ENCODE measurements around the gene SUV39H1. TPM values are rescaled to one million over a fixed set of nuclear protein-coding genes. Genes with fewer than 3 reads are reported as not detected.
"Not testable (repeated sequence)": the region's sequence is repeated elsewhere in the genome, so short reads cannot be mapped to it uniquely, and the experiment has no call there.

The SUV39H1 gene, protein sequence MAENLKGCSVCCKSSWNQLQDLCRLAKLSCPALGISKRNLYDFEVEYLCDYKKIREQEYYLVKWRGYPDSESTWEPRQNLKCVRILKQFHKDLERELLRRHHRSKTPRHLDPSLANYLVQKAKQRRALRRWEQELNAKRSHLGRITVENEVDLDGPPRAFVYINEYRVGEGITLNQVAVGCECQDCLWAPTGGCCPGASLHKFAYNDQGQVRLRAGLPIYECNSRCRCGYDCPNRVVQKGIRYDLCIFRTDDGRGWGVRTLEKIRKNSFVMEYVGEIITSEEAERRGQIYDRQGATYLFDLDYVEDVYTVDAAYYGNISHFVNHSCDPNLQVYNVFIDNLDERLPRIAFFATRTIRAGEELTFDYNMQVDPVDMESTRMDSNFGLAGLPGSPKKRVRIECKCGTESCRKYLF
- 5.1 and 8.5 TPM in 2 replicates for total RNA-seq (ENCODE audit: low replicate concordance)

DNA sequence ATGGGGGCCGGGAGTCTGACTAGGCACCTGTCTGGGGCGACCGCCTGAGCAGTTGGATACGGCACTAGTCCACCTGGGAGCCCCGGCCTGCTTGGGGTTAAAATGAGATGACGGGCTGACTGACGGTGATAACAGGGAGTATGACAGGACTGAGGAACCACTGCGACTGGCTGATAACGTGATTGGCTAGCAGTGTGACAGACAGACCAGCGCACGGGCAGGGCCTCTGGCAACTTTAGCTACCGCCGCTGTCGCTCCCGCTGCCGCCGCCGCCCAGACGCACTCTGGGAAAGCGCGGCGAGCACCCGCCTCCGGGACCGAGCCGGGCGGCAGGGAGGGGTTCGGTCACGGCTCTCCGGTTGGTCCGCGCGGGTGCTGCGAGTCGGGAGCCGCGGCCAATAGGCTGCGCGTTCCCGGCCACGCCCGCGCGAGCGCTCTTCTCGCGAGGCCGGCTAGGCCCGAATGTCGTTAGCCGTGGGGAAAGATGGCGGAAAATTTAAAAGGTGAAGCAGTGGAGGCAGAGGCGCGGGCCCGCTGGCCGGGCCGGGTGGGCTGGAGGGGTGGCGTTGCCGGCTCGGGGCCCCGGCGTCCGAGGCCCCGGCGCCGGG lies at the start of gene SUV39H1:
SUV39H1 (plus strand) TSS at position 434 of the 608 bp plus-strand sequence; CDS start at position 485, 51 bp downstream.
- peak; percentile 82 for DNase-seq (ENCODE audit: low read depth)
- TF ChIP-seq, protein P1, sequence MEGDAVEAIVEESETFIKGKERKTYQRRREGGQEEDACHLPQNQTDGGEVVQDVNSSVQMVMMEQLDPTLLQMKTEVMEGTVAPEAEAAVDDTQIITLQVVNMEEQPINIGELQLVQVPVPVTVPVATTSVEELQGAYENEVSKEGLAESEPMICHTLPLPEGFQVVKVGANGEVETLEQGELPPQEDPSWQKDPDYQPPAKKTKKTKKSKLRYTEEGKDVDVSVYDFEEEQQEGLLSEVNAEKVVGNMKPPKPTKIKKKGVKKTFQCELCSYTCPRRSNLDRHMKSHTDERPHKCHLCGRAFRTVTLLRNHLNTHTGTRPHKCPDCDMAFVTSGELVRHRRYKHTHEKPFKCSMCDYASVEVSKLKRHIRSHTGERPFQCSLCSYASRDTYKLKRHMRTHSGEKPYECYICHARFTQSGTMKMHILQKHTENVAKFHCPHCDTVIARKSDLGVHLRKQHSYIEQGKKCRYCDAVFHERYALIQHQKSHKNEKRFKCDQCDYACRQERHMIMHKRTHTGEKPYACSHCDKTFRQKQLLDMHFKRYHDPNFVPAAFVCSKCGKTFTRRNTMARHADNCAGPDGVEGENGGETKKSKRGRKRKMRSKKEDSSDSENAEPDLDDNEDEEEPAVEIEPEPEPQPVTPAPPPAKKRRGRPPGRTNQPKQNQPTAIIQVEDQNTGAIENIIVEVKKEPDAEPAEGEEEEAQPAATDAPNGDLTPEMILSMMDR (IDR thresholded peaks at IDR 0.05; ENCODE audit: insufficient read depth, low read length) = no peak
- peak within 1 kb of the TSS; percentile 72 for H3K4me3 ChIP-seq (ENCODE audit: low read depth, low read length)

DNA sequence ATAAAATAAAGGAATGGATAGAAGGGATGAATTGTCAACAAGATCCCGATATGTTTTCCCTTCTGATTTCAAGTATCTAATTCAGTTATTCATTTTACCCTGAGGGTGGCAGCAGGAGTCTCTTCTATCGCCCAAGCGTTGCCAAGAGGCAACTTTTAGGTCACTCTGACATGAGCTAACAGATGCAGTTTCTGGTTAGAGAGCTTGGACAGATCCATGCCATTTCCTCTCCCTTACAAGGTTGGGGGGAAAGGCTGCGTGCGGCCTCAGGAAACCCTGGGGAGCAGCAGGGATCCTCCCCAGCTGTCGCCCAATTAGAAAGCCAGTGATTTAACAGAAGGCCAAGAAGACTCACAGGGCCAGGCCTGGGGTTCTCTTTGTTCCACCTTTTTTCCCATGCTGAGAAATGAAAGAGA lies 48.2 kb upstream of the SUV39H1 start:
- TF ChIP-seq, protein P1 (IDR thresholded peaks at IDR 0.05; ENCODE audit: insufficient read depth, low read length) = peak; percentile 34
- no peak overlapping the region for H3K4me3 ChIP-seq (ENCODE audit: low read depth, low read length)
- peak; percentile 68 for DNase-seq (ENCODE audit: low read depth)

DNA sequence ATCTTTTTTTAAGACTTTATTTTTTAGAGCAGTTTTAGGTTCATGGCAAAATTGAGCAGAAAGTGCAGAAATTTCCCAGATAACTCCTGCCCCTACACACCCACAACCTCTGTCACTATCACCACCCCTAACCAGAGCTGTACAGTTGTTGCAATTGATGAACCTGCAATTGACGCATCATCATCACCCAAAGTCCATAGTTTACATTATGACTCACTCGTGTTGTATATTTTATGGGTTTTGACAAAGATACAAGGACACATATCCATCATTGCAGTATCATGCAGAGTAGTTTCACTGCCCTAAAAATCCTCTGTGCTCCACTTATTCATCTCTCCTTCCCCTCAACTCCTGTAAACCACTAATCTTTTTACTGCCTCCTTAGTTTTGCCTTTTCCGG lies 47.4 kb upstream of the SUV39H1 start:
- DNase-seq (ENCODE audit: low read depth) = no peak
- TF ChIP-seq, protein P1 (IDR thresholded peaks at IDR 0.05; ENCODE audit: insufficient read depth, low read length) = no peak
- H3K4me3 ChIP-seq (ENCODE audit: low read depth, low read length) = no peak overlapping the region

DNA sequence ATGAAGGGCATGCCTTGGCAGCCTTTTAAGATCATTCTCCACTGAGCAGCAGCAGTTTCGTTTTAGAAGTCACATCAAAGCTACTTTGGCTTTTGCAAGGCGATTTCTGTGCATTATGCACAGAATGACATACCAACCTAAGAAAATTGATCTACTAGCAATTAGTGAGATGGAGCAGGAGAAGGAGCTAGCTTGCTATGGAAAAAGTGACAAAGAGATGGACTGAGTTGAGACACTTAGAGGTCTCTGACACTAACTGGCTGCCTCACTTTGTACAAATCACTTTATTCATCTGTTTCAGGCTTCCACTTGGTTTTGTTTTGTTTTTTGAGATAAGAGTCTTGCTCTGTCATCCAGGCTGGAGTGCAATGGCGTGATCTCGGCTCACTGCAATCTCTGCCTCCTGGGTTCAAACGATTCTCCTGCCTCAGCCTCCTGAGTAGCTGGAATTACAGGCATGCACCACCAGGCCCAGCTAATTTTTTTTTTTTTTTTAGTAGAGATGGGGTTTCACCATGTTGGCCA lies 44.4 kb upstream of the SUV39H1 start:
- DNase-seq (ENCODE audit: low read depth) = not testable (repeated sequence)

DNA sequence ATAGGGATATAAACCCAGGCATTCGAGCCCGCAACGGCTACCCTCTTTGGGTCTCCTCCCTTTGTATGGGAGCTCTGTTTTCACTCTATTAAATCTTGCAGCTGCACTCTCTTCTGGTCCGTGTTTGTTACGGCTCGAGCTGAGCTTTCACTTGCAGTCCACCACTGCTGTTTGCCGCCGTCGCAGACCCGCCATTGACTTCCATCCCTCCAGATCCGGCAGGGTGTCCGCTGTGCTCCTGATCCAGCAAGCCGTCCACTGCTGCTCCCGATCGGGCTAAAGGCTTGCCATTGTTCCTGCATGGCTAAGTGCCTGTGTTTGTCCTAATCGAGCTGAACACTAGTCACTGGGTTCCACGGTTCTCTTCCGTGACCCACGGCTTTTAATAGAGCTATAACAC lies 41.8 kb upstream of the SUV39H1 start:
- not testable (repeated sequence) for H3K4me3 ChIP-seq (ENCODE audit: low read depth, low read length); DNase-seq (ENCODE audit: low read depth)

More for the DNA sequence above, 44.4 kb upstream of the SUV39H1 start:
- not testable (repeated sequence) for H3K4me3 ChIP-seq (ENCODE audit: low read depth, low read length)

DNA sequence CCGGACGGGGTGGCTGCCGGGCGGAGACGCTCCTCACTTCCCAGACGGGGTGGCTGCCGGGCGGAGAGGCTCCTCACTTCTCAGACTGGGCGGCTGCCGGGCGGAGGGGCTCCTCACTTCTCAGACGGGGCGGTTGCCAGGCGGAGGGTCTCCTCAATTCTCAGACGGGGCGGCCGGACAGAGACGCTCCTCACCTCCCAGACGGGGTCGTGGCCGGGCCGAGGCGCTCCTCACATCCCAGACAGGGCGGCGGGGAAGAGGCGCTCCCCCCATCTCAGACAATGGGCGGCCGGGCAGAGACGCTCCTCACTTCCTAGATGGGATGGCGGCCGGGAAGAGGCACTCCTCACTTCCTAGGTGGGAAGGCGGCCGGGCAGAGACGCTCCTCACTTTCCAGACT lies 36.8 kb upstream of the SUV39H1 start:
- not testable (repeated sequence) for H3K4me3 ChIP-seq (ENCODE audit: low read depth, low read length); DNase-seq (ENCODE audit: low read depth)

DNA sequence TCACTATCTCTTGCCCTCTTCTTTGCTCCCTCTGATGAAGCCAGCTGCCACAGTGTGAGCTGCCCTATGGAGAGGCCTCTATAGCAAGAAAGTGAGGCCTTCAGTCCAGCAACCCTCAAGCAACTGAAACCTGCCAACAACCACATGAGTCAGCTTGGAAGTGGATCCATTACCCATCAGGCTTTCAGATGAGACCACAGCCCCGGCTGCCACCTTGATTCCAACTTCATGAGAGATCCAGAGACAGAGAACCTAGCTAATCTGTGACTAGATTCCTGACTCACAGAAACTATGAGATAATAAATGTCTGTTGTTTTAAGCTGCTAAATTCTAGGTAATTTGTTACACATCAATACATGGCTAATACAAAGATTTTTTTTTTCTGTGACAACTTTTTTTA lies 33.3 kb upstream of the SUV39H1 start:
- no peak for DNase-seq (ENCODE audit: low read depth)

DNA sequence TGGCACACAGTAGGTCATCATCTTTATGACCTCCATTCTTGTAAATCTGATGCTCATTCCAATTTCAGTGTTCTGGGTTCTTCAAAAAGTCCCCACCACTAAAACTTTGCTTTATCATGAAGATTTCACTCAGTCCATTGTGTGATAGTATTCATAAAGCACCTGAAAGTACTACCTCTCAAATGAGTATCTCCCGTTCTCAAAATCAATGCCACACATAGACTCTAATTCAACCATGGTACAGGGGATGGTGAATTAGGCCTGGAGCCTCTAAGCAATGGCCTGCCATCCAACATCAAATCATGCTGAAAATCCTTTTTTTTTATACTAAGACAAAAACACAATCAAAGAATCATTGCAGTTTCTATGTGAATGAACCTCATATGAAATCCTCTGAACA lies 32.4 kb upstream of the SUV39H1 start:
- DNase-seq (ENCODE audit: low read depth) = no peak
- TF ChIP-seq, protein P1 (IDR thresholded peaks at IDR 0.05; ENCODE audit: insufficient read depth, low read length) = no peak

More for the DNA sequence above, 33.3 kb upstream of the SUV39H1 start:
- TF ChIP-seq, protein P1 (IDR thresholded peaks at IDR 0.05; ENCODE audit: insufficient read depth, low read length) = no peak
- H3K4me3 ChIP-seq (ENCODE audit: low read depth, low read length) = no peak overlapping the region

More for the DNA sequence above, 32.4 kb upstream of the SUV39H1 start:
- H3K4me3 ChIP-seq (ENCODE audit: low read depth, low read length) = no peak overlapping the region

All from fibroblast of the aortic adventitia (primary cell).